HCT116 (cell line): ENCODE data around the gene QRSL1. TPM values are rescaled to one million over a fixed set of nuclear protein-coding genes. Genes with fewer than 3 reads are reported as not detected.

ENCODE experiments used
- ATAC-seq: fragments of 200-7000 bp; cut with Tn5 transposase; 2 replicates; pipeline ENCODE4 v1.9.1; 2020; ENCODE audit warnings: mild to moderate bottlenecking, moderate library complexity
- BruUV-seq: library from RNA; stranded (reverse); fragments of 400-500 nt; replicated peaks from 2 replicates; lab custom pipeline; 2021; lab: Mats Ljungman, UMichigan
- CTCF ChIA-PET: fragments of 300-600 bp; sonication (Branson Sonifier 250); formaldehyde crosslinking; loops from one replicate; lab custom pipeline; 2021; ENCODE audit warnings: antibody characterized with exemption; lab: Charles Lee
- POLR2A ChIA-PET: fragments of 300-600, 350-600 bp; sonication (Branson Sonifier 250); formaldehyde crosslinking; loops from one replicate; lab custom pipeline; 2021; ENCODE audit warnings: antibody characterized with exemption; lab: Charles Lee
- RAD21 ChIA-PET, 2 experiments: fragments of 300-600 bp; sonication (Branson Sonifier 250); formaldehyde crosslinking; loops; one replicate each; lab custom pipeline; 2023; ENCODE audit warnings: low total read pairs in 2 of 2; ENCODE audit not compliant: uncharacterized antibody in 2 of 2, unreplicated experiment in 2 of 2, low non-redundant PET in 1 of 2; lab: Charles Lee
- DNase-seq: peaks from one replicate; pipeline ENCODE4 v3.0.0-alpha.2; 2010; ENCODE audit warnings: low read depth, low spot score
- H2AFZ ChIP-seq: fragments of 200-600 bp; shearing (Covaris generic), sonication (generic); 2 replicates; pipeline ENCODE4 v1.6.1; 2017; ENCODE audit warnings: low read depth, mixed run types, mixed read lengths, antibody characterized with exemption, low read length; ENCODE audit not compliant: poor library complexity, severe bottlenecking
- H3K27ac ChIP-seq: 2 replicates; pipeline ENCODE4 v1.5.1; 2012; ENCODE audit warnings: low read depth, low read length
- H3K27me3 ChIP-seq: fragments of 200-600 bp; sonication (generic); 2 replicates; pipeline ENCODE4 v1.6.1; 2016; ENCODE audit warnings: mixed run types, low read length, mixed read lengths; ENCODE audit not compliant: insufficient read depth
- H3K36me3 ChIP-seq, 2 experiments: fragments of 200-500 bp in 1 of 2; fragments of 200-600 bp in 1 of 2; sonication (Bioruptor generic) in 1 of 2; sonication (generic) in 1 of 2; 2 replicates each; pipeline versions ENCODE4 v1.5.1 to v1.6.1; 2014 to 2016; ENCODE audit warnings: low read length in 2 of 2, inconsistent platforms in 1 of 2, mixed read lengths in 1 of 2, mixed run types in 1 of 2; ENCODE audit not compliant: insufficient read depth in 2 of 2, control insufficient read depth in 1 of 2
- H3K4me1 ChIP-seq, 2 experiments: fragments of 200-600 bp in 1 of 2; sonication (generic) in 1 of 2; 2 replicates each; pipeline versions ENCODE4 v1.5.1 to v1.6.1; 2012 to 2017; ENCODE audit warnings: low read length in 2 of 2, inconsistent platforms in 1 of 2, mild to moderate bottlenecking in 1 of 2, mixed read lengths in 1 of 2, mixed run types in 1 of 2, moderate library complexity in 1 of 2; ENCODE audit not compliant: insufficient read depth in 2 of 2, control insufficient read depth in 1 of 2
- H3K4me2 ChIP-seq: fragments of 200-600 bp; sonication (generic); 2 replicates; pipeline ENCODE4 v1.6.1; 2017; ENCODE audit warnings: mixed run types, low read length, mixed read lengths
- H3K4me3 ChIP-seq, 2 experiments: fragments of 200-600 bp in 1 of 2; sonication (generic) in 1 of 2; replicated peaks in 1 of 2; 2 replicates each; pipeline ENCODE4 v1.5.1; 2011 to 2016; ENCODE audit warnings: low read length in 2 of 2, control low read depth in 1 of 2, low read depth in 1 of 2, mild to moderate bottlenecking in 1 of 2, mixed read lengths in 1 of 2, mixed run types in 1 of 2
- H3K79me2 ChIP-seq: fragments of 200-600 bp; sonication (generic); 2 replicates; pipeline ENCODE4 v1.6.1; 2017; ENCODE audit warnings: mild to moderate bottlenecking, mixed run types, low read length, moderate library complexity, mixed read lengths; ENCODE audit not compliant: insufficient read depth
- H3K9ac ChIP-seq: fragments of 200-600 bp; sonication (generic); 2 replicates; pipeline ENCODE4 v1.6.1; 2016; ENCODE audit warnings: low read length, mixed read lengths
- H3K9me2 ChIP-seq: fragments of 200-600 bp; sonication (generic), shearing (Covaris generic); 2 replicates; pipeline ENCODE4 v1.6.1; 2017; ENCODE audit warnings: mixed run types, mild to moderate bottlenecking, moderate library complexity; ENCODE audit not compliant: insufficient read depth
- H3K9me3 ChIP-seq, 2 experiments: fragments of 200-500 bp in 1 of 2; fragments of 200-600 bp in 1 of 2; sonication (Bioruptor generic) in 1 of 2; sonication (generic) in 1 of 2; 2 replicates each; pipeline ENCODE4 v1.6.1; 2014 to 2017; ENCODE audit warnings: low read length in 2 of 2, mixed read lengths in 2 of 2, inconsistent platforms in 1 of 2, low read depth in 1 of 2, mild to moderate bottlenecking in 1 of 2, mixed run types in 1 of 2, moderate library complexity in 1 of 2; ENCODE audit not compliant: control insufficient read depth in 1 of 2, insufficient read depth in 1 of 2
- H4K20me1 ChIP-seq: fragments of 200-600 bp; sonication (generic), shearing (Covaris generic); 2 replicates; pipeline ENCODE4 v1.6.1; 2017; ENCODE audit warnings: mixed run types, mild to moderate bottlenecking, moderate library complexity; ENCODE audit not compliant: insufficient read depth
- EGR1 ChIP-seq: IDR thresholded peaks from 2 replicates; pipeline ENCODE4 v1.6.1; 2012; ENCODE audit warnings: low read depth
- EZH2 ChIP-seq: fragments of 200-600 bp; sonication (generic); IDR thresholded peaks from 2 replicates; pipeline ENCODE4 v1.6.1; 2017; ENCODE audit warnings: antibody characterized with exemption, mixed run types
- EZH2phosphoT487 ChIP-seq: fragments of 200-600 bp; IDR thresholded peaks from 2 replicates; pipeline ENCODE4 v1.6.1; 2018; ENCODE audit warnings: antibody characterized with exemption, borderline replicate concordance
- JUND ChIP-seq: IDR thresholded peaks from 2 replicates; pipeline ENCODE4 v1.6.1; 2012
- POLR2A ChIP-seq: IDR thresholded peaks from 2 replicates; pipeline ENCODE4 v1.7.0; 2011; ENCODE audit warnings: borderline replicate concordance; ENCODE audit not compliant: insufficient read depth, insufficient read length; ENCODE audit errors: extremely low read depth
- POLR2AphosphoS5 ChIP-seq: IDR thresholded peaks from 2 replicates; pipeline ENCODE4 v1.6.1; 2011; ENCODE audit warnings: mild to moderate bottlenecking, low read depth, low read length, moderate library complexity
- SP1 ChIP-seq: IDR thresholded peaks from 2 replicates; pipeline ENCODE4 v1.6.1; 2012; ENCODE audit warnings: low read depth
- SRF ChIP-seq: IDR thresholded peaks from 2 replicates; pipeline ENCODE4 v1.6.1; 2012; ENCODE audit warnings: low read depth
- TCF7L2 ChIP-seq: IDR thresholded peaks from 2 replicates; pipeline ENCODE4 v1.7.0; 2011; ENCODE audit warnings: borderline replicate concordance, inconsistent platforms; ENCODE audit not compliant: insufficient read depth, insufficient read length; ENCODE audit errors: extremely low read depth
- ZBTB33 ChIP-seq: IDR thresholded peaks from 2 replicates; pipeline ENCODE4 v1.6.1; 2011; ENCODE audit warnings: mild to moderate bottlenecking, low read length, moderate library complexity; ENCODE audit not compliant: insufficient replicate concordance; ENCODE audit errors: extremely low read depth
- intact Hi-C: fragments of 100-400 bp; cut with micrococcal nuclease; formaldehyde crosslinking; loops from 2 replicates; pipeline ENCODE4 v1.10.0; 2022
- total RNA-seq: library from RNA; stranded (reverse); gene quantifications from one replicate; pipeline ENCODE4 v1.2.1, GENCODE V29; 2021; ENCODE audit not compliant: unreplicated experiment
- TF ChIP-seq, protein P1 (sequence below): IDR thresholded peaks from 2 replicates; pipeline ENCODE4 v1.6.1; 2012

QRSL1 gene
- total RNA-seq, 1 experiment from 2014 or later, result 16.0 TPM

- Histone ChIP-seq H3K4me1 (no peaks in the 10 kb centered on the region), H3K4me3 (no peak overlapping the region), H2AFZ (no peak overlapping the region), H3K9ac (no peak overlapping the region), H3K27me3 (no peaks in the 10 kb centered on the region), H3K9me2 (no peaks in the 10 kb centered on the region), H3K9me3 (no peaks in the 10 kb centered on the region), H3K36me3 (no peaks in the 10 kb centered on the region), H3K27ac (no peak overlapping the region), H4K20me1 (no peaks in the 10 kb centered on the region), H3K4me2 (no peak overlapping the region), H3K79me2 (no peaks in the 10 kb centered on the region)
- BruUV-seq, result no TSS peak
- intact Hi-C loops, result no loop called here
- RAD21 ChIA-PET, result no interaction called here
- TF ChIP-seq POLR2AphosphoS5 (no peak), EZH2phosphoT487 (no peak), JUND (no peak), SP1 (no peak), SRF (no peak), EGR1 (no peak), TCF7L2 (no peak), EZH2 (no peak), ZBTB33 (no peak), POLR2A (no peak)
- TF ChIP-seq, protein P1, sequence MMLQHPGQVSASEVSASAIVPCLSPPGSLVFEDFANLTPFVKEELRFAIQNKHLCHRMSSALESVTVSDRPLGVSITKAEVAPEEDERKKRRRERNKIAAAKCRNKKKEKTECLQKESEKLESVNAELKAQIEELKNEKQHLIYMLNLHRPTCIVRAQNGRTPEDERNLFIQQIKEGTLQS, result no peak
- no peak for ATAC-seq
- POLR2A ChIA-PET, result no interaction called here
- CTCF ChIA-PET, result no interaction called here
- no peak for DNase-seq
Observed at GRCh38 chr6:106599440-106599839, 29.9 kb upstream of the QRSL1 start.
